Right lobe of liver (tissue), 4 donors: Measurements from ENCODE around the gene SPOCK1.

ENCODE experiments used
- CTCF ChIP-seq, 4 donors: fragments of 200-600 bp in 3 of 4; fragments of 450-650 bp in 1 of 4; IDR thresholded peaks; one replicate each; pipeline versions ENCODE4 v1.5.1 to v1.8.0; 2016 to 2022; ENCODE audit warnings: antibody characterized with exemption in 4 of 4, mild to moderate bottlenecking in 2 of 4
- POLR2A ChIP-seq: fragments of 450-650 bp; IDR thresholded peaks from one replicate; pipeline ENCODE4 v1.6.1; 2017; ENCODE audit warnings: antibody characterized with exemption, mild to moderate bottlenecking
- donor health status: DM: no; HTN: no; CAD: no.
- donor health status: DM: no; HTN: no; CAD: no.
- donor health status: DM: no; HTN: yes; CAD: no.

- TF ChIP-seq POLR2A (no peak), CTCF (IDR thresholded peaks at IDR 0.05) (no peak)
Measured at GRCh38 chr5:137348759-137349158, 150.4 kb downstream of the SPOCK1 start.
